Activated T-helper 1 cell treated with Interleukin-2 at 50 U/mL for 16 hours (primary cell): ENCODE data around the gene FBXL4.
"Not testable (repeated sequence)": the region's sequence is repeated elsewhere in the genome, so short reads cannot be mapped to it uniquely, and the experiment has no call there.

ENCODE experiments used
- DNase-seq: peaks from one replicate; pipeline ENCODE4 v3.0.0-alpha.2; 2020; ENCODE audit warnings: low read depth

Gene FBXL4

GRCh38 chr6:98945311-98946115, 2.2 kb downstream of the FBXL4 start:
- DNase-seq, result no peak

GRCh38 chr6:98944598-98945081, 3.1 kb downstream of the FBXL4 start:
- no peak for DNase-seq

- no peak for DNase-seq
These were observed 3.6 kb downstream of the FBXL4 start for GRCh38 chr6:98944168-98944567.

GRCh38 chr6:98942263-98942803, 5.4 kb downstream of the FBXL4 start:
- no peak for DNase-seq

- no peak for DNase-seq
These were observed 6.4 kb downstream of the FBXL4 start for GRCh38 chr6:98941319-98941718.

GRCh38 chr6:98937351-98937750, 10.4 kb downstream of the FBXL4 start:
- no peak for DNase-seq

GRCh38 chr6:98932381-98932780, 15.4 kb downstream of the FBXL4 start:
- no peak for DNase-seq

GRCh38 chr6:98931696-98932095, 16.1 kb downstream of the FBXL4 start:
- no peak for DNase-seq

- no peak for DNase-seq
These were observed 18.2 kb downstream of the FBXL4 start for GRCh38 chr6:98929498-98930060.

GRCh38 chr6:98928688-98929087, 19.1 kb downstream of the FBXL4 start:
- DNase-seq, result no peak

GRCh38 chr6:98927534-98927933, 20.2 kb downstream of the FBXL4 start:
- no peak for DNase-seq

GRCh38 chr6:98925831-98926230, 21.9 kb downstream of the FBXL4 start:
- DNase-seq, result no peak

- no peak for DNase-seq
These were observed 23.1 kb downstream of the FBXL4 start for GRCh38 chr6:98924647-98925046.

GRCh38 chr6:98920904-98921431, 26.8 kb downstream of the FBXL4 start:
- no peak for DNase-seq

- DNase-seq, result not testable (repeated sequence)
These were observed 36.8 kb downstream of the FBXL4 start for GRCh38 chr6:98910946-98911345.

GRCh38 chr6:98909236-98909635, 38.5 kb downstream of the FBXL4 start:
- no peak for DNase-seq

GRCh38 chr6:98906342-98906741, 41.4 kb downstream of the FBXL4 start:
- DNase-seq, result not testable (repeated sequence)

GRCh38 chr6:98905759-98906158, 42.0 kb downstream of the FBXL4 start:
- DNase-seq, result no peak

- no peak for DNase-seq
These were observed 43.6 kb downstream of the FBXL4 start for GRCh38 chr6:98904096-98904495.

GRCh38 chr6:98900706-98901105, 47.0 kb downstream of the FBXL4 start:
- DNase-seq, result no peak

GRCh38 chr6:98894810-98895209, 52.9 kb downstream of the FBXL4 start:
- no peak for DNase-seq

GRCh38 chr6:98887650-98888049, 60.1 kb downstream of the FBXL4 start:
- no peak for DNase-seq

- no peak for DNase-seq
These were observed 62.4 kb downstream of the FBXL4 start for GRCh38 chr6:98885330-98885729.
